PC-9 (cell line): Measurements from ENCODE around the gene PATJ. TPM values are rescaled to one million over a fixed set of nuclear protein-coding genes. Genes with fewer than 3 reads are reported as not detected.
A peak's percentile ranks its signal among the peaks of the same experiment; 100 is the strongest.

Experiments used
- BruUV-seq: library from RNA; stranded (reverse); fragments of 400-500 nt; replicated peaks from 2 replicates; lab custom pipeline; 2021; lab: Mats Ljungman, UMichigan
- CTCF ChIA-PET: fragments of 300-600 bp; sonication (Branson Sonifier 250); formaldehyde crosslinking; loops from one replicate; lab custom pipeline; 2022; ENCODE audit warnings: antibody characterized with exemption; lab: Charles Lee
- POLR2A ChIA-PET: fragments of 300-600 bp; sonication (Branson Sonifier 250); formaldehyde crosslinking; loops from one replicate; lab custom pipeline; 2022; ENCODE audit warnings: antibody characterized with exemption; ENCODE audit not compliant: unreplicated experiment; lab: Charles Lee
- DNase-seq, 2 experiments: peaks; one replicate each; pipeline versions ENCODE4 v3.0.0 to v3.0.0-alpha.2; 2015 to 2022; ENCODE audit warnings: mixed read lengths in 1 of 2
- H2AFZ ChIP-seq: fragments of 200-600 bp; sonication (generic); 2 replicates; pipeline ENCODE4 v1.8.1; 2017; ENCODE audit warnings: antibody characterized with exemption
- H3F3A ChIP-seq: fragments of 200-600 bp; sonication (generic); 2 replicates; pipeline ENCODE4 v1.8.1; 2017; ENCODE audit warnings: antibody characterized with exemption, mild to moderate bottlenecking, low read depth; ENCODE audit not compliant: insufficient read depth
- H3K27ac ChIP-seq: fragments of 200-600 bp; sonication (generic); 2 replicates; pipeline ENCODE4 v1.6.1; 2016; ENCODE audit warnings: mixed run types
- H3K27me3 ChIP-seq: fragments of 200-600 bp; sonication (generic); 2 replicates; pipeline ENCODE4 v1.6.1; 2016; ENCODE audit warnings: low read depth, mixed run types; ENCODE audit not compliant: insufficient read depth
- H3K36me3 ChIP-seq: fragments of 200-600 bp; sonication (generic); 2 replicates; pipeline ENCODE4 v1.6.1; 2016; ENCODE audit warnings: low read depth, mixed run types
- H3K4me1 ChIP-seq: fragments of 200-600 bp; sonication (generic); replicated peaks from 2 replicates; pipeline ENCODE4 v1.6.1; 2016; ENCODE audit warnings: mixed run types; ENCODE audit not compliant: insufficient read depth
- H3K4me2 ChIP-seq: fragments of 200-600 bp; sonication (generic); 2 replicates; pipeline ENCODE4 v1.6.1; 2017; ENCODE audit warnings: mixed run types
- H3K4me3 ChIP-seq: fragments of 200-600 bp; sonication (generic); 2 replicates; pipeline ENCODE4 v1.6.1; 2016; ENCODE audit warnings: mixed run types
- H3K79me2 ChIP-seq: fragments of 200-600 bp; sonication (generic); 2 replicates; pipeline ENCODE4 v1.6.1; 2017; ENCODE audit warnings: low read depth, mixed run types
- H3K9me2 ChIP-seq: fragments of 200-600 bp; sonication (generic); 2 replicates; pipeline ENCODE4 v1.8.1; 2017; ENCODE audit warnings: mild to moderate bottlenecking; ENCODE audit not compliant: insufficient read depth
- H3K9me3 ChIP-seq: fragments of 200-600 bp; sonication (generic); 2 replicates; pipeline ENCODE4 v1.8.1; 2016; ENCODE audit warnings: low read depth; ENCODE audit not compliant: insufficient read depth
- H4K20me1 ChIP-seq: fragments of 200-600 bp; sonication (generic); 2 replicates; pipeline ENCODE4 v1.8.1; 2017; ENCODE audit not compliant: insufficient read depth
- EZH2 ChIP-seq: fragments of 200-600 bp; sonication (generic); IDR thresholded peaks from 2 replicates; pipeline ENCODE4 v1.8.0; 2017; ENCODE audit warnings: antibody characterized with exemption, low read depth
- intact Hi-C: fragments of 100-400 bp; cut with micrococcal nuclease; formaldehyde crosslinking; loops from one replicate; pipeline ENCODE4 v1.10.0; 2022; ENCODE audit not compliant: unreplicated experiment
- total RNA-seq: library from RNA; stranded (reverse); gene quantifications from 2 replicates; pipeline ENCODE4 v1.2.3, GENCODE V29; 2021
- TF ChIP-seq, protein P1 (sequence below): fragments of 200-600 bp; sonication (generic); conservative IDR thresholded peaks from 2 replicates; pipeline ENCODE4 v1.6.1; 2017; ENCODE audit warnings: mixed run types, antibody characterized with exemption, mild to moderate bottlenecking, moderate library complexity

The PATJ gene
- total RNA-seq, 1 experiment from 2014 or later = 91.0 TPM

DNA sequence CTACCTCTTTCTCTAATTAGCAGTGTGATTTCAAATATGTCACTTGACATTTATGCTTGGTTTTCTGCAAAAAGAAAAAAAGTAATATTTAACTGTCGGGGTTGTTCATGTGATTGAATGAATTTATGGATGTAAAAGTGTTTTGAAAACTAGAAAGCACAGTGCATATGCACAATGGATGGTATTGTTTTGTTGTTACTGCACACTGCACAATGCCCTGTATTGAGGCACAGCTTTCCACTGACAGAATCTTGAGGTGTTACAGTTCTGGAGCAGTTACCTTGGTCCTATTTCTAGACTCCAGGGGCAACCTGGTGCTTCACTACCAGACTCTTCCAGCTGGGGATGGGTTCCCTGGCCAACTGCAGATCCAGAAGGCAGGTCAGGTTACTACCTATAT, 335.5 kb downstream of the PATJ start:
- POLR2A ChIA-PET = no interaction called here
- TF ChIP-seq, protein P1, sequence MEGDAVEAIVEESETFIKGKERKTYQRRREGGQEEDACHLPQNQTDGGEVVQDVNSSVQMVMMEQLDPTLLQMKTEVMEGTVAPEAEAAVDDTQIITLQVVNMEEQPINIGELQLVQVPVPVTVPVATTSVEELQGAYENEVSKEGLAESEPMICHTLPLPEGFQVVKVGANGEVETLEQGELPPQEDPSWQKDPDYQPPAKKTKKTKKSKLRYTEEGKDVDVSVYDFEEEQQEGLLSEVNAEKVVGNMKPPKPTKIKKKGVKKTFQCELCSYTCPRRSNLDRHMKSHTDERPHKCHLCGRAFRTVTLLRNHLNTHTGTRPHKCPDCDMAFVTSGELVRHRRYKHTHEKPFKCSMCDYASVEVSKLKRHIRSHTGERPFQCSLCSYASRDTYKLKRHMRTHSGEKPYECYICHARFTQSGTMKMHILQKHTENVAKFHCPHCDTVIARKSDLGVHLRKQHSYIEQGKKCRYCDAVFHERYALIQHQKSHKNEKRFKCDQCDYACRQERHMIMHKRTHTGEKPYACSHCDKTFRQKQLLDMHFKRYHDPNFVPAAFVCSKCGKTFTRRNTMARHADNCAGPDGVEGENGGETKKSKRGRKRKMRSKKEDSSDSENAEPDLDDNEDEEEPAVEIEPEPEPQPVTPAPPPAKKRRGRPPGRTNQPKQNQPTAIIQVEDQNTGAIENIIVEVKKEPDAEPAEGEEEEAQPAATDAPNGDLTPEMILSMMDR = no peak
- no peak for TF ChIP-seq EZH2

DNA sequence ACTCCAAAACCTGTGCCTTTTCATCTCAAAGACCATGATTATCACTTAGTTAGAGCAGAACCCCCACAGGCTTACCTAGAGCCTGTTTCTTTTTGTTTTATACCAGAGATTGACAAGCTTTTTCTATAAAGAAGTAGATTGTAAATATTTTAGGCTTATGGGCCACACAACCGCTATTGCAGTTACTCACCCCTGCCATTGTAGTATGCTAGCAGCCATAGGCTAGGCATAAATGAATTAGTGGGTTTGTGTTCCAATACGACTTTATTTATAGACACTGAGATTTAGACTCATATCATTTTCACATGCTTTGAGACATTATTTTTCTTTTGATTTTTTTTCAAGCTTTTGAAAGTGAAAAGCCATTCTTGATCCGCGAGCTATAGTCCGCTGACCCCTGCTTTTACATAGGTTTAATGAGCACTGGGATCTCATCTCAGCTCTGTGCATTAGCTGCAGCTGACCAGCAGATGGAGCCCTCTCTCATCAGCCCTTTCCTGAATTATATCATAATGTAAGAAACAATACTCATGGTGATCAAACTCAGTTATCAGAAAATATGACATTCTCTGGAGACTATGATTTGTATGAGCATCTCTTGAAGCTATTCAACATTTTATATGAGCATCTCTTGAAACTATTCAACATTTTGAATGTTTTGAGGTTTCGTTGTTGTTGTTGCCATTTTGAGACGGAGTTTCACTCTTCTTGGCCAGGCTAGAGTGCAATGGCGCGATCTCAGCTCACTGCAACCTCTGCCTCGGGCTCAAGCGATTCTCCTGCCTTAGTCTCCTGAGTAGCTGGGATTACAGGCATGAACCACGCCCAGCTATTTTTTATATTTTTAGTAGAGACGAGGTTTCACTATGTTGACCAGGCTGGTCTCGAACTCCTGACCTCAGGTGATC, 340.4 kb downstream of the PATJ start:
- no peaks in the 10 kb centered on the region for H4K20me1 ChIP-seq
- ChIA-PET CTCF (interaction anchor here (0.6 to 1.5 kb wide), 11 partner anchors 10 to 417 kb away, joined by 3 to 12 read pairs (median 4); no protein-coding TSS in a partner anchor), POLR2A (no interaction called here)
- peaks cover 26% of the 10 kb centered on the region for H3K36me3 ChIP-seq
- TF ChIP-seq, protein P1 = peak; percentile 91
- no peak for TF ChIP-seq EZH2
- H3K79me2 ChIP-seq = no peaks in the 10 kb centered on the region
- no peak overlapping the region for H3K27ac ChIP-seq
- DNase-seq = peak in 1 of 2 experiments; percentile 27
- H3K9me2 ChIP-seq = no peaks in the 10 kb centered on the region
- BruUV-seq = no TSS peak
- H3K4me2 ChIP-seq = no peak overlapping the region
- H3K9me3 ChIP-seq = no peaks in the 10 kb centered on the region
- H3K27me3 ChIP-seq = no peaks in the 10 kb centered on the region
- no peaks in the 10 kb centered on the region for H3K4me1 ChIP-seq
- H3K4me3 ChIP-seq = no peak overlapping the region
- intact Hi-C loops = loop anchor here (1.0 to 5.0 kb wide), 3 partner anchors 49 to 665 kb away; no protein-coding TSS in a partner anchor
- 0 out of 2 replicates have a peak, but pooled peaks cover 9% of the 10 kb centered on the region for H3F3A ChIP-seq
- no peak overlapping the region for H2AFZ ChIP-seq

More for the DNA sequence above, 335.5 kb downstream of the PATJ start:
- no peak for DNase-seq
- Histone ChIP-seq H3K27ac (no peak overlapping the region), H3K4me3 (no peak overlapping the region), H3K4me1 (no peaks in the 10 kb centered on the region), H3K36me3 (peaks cover 10% of the 10 kb centered on the region), H3K4me2 (no peak overlapping the region), H3K9me2 (no peaks in the 10 kb centered on the region), H2AFZ (no peak overlapping the region), H3F3A (0 out of 2 replicates have a peak, but pooled peaks cover 9% of the 10 kb centered on the region), H3K9me3 (no peaks in the 10 kb centered on the region), H3K27me3 (no peaks in the 10 kb centered on the region), H3K79me2 (no peaks in the 10 kb centered on the region), H4K20me1 (no peaks in the 10 kb centered on the region)
- BruUV-seq = no TSS peak
- intact Hi-C loops = no loop called here
- CTCF ChIA-PET = no interaction called here

DNA sequence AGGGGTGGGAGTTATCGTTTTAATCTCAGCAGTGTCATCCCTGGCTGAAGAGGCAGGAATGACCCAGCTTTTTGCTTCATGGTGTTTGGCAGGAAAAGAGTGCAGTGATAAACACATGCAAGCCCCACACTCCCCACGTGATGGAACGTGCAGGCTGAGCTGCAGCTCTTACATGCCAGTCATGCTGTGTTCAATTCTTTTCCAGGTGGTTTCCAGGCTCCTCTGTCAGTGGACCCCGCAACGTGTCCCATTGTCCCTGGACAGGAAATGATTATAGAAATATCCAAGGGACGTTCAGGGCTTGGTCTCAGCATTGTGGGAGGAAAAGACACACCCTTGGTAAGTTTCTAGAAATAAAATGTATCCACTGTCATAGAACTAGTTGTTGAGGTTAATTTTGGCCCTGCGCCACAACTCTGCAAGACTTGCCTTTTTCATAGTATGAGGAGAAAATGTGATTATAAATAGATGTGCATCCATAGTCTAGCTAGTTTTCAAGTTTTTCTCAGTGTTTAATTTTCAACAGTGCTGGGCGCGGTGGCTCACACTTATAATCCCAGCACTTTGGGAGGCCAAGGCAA, 342.1 kb downstream of the PATJ start:
- Histone ChIP-seq H3K4me2 (no peak overlapping the region), H2AFZ (no peak overlapping the region), H3K27ac (no peak overlapping the region), H3K27me3 (no peaks in the 10 kb centered on the region), H4K20me1 (no peaks in the 10 kb centered on the region), H3K4me1 (no peaks in the 10 kb centered on the region), H3K4me3 (no peak overlapping the region), H3K9me3 (no peaks in the 10 kb centered on the region), H3K9me2 (no peaks in the 10 kb centered on the region), H3F3A (0 out of 2 replicates have a peak, but pooled peaks cover 9% of the 10 kb centered on the region), H3K79me2 (no peaks in the 10 kb centered on the region), H3K36me3 (peaks cover 24% of the 10 kb centered on the region)
- CTCF ChIA-PET = no interaction called here
- TF ChIP-seq, protein P1 = no peak
- TF ChIP-seq EZH2 = no peak
- no TSS peak for BruUV-seq
- DNase-seq = no peak
- intact Hi-C loops = loop anchor here (5.0 kb wide), 1 partner anchor 663 kb away; no protein-coding TSS in a partner anchor
- POLR2A ChIA-PET = no interaction called here
